Measurements from ENCODE around the gene NLRC5.

NLRC5 gene

DNA sequence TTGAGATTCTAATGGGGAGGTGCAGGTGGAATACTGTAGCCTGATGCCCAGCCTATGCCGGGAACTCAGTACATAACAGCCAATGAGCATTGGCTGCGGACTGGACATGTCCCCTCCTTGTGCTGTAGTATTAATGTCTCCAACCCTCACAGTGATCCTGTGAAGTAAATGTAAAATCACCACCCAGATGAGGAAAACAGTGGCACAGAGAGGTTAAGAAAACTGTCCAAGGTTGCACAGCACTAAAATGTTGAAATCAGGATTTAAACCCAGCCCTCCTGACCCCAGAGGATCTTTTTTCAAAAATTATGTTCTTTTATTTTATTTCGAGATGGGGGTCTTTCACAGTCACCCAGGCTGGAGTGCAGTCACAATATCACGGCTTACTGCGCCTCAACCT, 7.9 kb downstream of the NLRC5 start:
- no peak overlapping the region for H3K4me3 ChIP-seq (ENCODE audit: low read depth, low read length)
- no peak for DNase-seq (ENCODE audit: low read depth)
- TF ChIP-seq, protein P1, sequence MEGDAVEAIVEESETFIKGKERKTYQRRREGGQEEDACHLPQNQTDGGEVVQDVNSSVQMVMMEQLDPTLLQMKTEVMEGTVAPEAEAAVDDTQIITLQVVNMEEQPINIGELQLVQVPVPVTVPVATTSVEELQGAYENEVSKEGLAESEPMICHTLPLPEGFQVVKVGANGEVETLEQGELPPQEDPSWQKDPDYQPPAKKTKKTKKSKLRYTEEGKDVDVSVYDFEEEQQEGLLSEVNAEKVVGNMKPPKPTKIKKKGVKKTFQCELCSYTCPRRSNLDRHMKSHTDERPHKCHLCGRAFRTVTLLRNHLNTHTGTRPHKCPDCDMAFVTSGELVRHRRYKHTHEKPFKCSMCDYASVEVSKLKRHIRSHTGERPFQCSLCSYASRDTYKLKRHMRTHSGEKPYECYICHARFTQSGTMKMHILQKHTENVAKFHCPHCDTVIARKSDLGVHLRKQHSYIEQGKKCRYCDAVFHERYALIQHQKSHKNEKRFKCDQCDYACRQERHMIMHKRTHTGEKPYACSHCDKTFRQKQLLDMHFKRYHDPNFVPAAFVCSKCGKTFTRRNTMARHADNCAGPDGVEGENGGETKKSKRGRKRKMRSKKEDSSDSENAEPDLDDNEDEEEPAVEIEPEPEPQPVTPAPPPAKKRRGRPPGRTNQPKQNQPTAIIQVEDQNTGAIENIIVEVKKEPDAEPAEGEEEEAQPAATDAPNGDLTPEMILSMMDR (IDR thresholded peaks at IDR 0.05; ENCODE audit: control insufficient read depth, extremely low read depth, insufficient read depth) = no peak

DNA sequence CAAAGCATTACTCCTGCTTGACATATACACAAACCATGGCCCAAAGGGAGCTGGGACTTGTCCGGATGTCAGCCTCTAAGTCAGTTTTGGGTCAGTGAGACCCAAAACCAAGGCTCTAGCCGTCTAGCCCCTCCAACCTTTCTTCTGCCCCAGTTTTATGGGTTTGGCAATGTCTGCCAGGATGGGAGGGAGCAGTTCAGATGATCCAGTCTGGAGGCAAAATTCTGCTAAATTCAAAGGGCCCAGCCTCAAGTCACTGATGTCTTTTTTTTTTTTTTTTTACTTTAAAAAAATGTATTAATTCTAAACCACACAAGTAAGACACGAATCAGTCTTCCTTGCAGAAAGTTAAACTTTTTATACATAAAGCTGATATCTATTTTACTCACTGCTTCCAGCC, 8.6 kb downstream of the NLRC5 start:
- no peak for DNase-seq (ENCODE audit: low read depth)
- no peak overlapping the region for H3K4me3 ChIP-seq (ENCODE audit: low read depth, low read length)
- TF ChIP-seq, protein P1 (IDR thresholded peaks at IDR 0.05; ENCODE audit: control insufficient read depth, extremely low read depth, insufficient read depth) = no peak

DNA sequence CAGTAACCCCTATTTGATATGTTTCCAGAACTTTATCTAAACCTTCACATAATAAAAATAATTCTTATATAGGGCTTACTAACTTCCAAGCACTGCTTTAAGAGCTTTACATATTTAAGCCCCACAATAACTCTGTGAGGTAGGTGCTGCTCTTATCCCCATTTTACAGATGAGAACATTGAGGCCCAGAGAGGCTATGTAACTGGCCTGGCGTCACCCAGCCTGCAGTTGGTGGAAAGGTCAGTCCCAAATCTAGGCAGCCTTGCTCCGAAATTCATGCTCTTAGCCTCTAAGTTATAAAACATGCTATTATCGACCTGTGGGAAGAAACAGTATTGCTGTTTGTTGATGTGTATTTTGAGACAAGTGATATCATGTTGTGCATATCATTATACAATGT, 9.0 kb downstream of the NLRC5 start:
- no peak for DNase-seq (ENCODE audit: low read depth)
- TF ChIP-seq, protein P1 (IDR thresholded peaks at IDR 0.05; ENCODE audit: control insufficient read depth, extremely low read depth, insufficient read depth) = no peak
- H3K4me3 ChIP-seq (ENCODE audit: low read depth, low read length) = no peak overlapping the region

- no peak overlapping the region for H3K4me3 ChIP-seq (ENCODE audit: low read depth, low read length)
- no peak for DNase-seq (ENCODE audit: low read depth)
- TF ChIP-seq, protein P1 (IDR thresholded peaks at IDR 0.05; ENCODE audit: control insufficient read depth, extremely low read depth, insufficient read depth) = no peak
These were observed 9.5 kb downstream of the NLRC5 start for GRCh38 chr16:56998861-56999260.

- no peak overlapping the region for H3K4me3 ChIP-seq (ENCODE audit: low read depth, low read length)
- TF ChIP-seq, protein P1 (IDR thresholded peaks at IDR 0.05; ENCODE audit: control insufficient read depth, extremely low read depth, insufficient read depth) = no peak
- no peak for DNase-seq (ENCODE audit: low read depth)
These were observed 10.3 kb downstream of the NLRC5 start for GRCh38 chr16:56999409-57000270.

DNA sequence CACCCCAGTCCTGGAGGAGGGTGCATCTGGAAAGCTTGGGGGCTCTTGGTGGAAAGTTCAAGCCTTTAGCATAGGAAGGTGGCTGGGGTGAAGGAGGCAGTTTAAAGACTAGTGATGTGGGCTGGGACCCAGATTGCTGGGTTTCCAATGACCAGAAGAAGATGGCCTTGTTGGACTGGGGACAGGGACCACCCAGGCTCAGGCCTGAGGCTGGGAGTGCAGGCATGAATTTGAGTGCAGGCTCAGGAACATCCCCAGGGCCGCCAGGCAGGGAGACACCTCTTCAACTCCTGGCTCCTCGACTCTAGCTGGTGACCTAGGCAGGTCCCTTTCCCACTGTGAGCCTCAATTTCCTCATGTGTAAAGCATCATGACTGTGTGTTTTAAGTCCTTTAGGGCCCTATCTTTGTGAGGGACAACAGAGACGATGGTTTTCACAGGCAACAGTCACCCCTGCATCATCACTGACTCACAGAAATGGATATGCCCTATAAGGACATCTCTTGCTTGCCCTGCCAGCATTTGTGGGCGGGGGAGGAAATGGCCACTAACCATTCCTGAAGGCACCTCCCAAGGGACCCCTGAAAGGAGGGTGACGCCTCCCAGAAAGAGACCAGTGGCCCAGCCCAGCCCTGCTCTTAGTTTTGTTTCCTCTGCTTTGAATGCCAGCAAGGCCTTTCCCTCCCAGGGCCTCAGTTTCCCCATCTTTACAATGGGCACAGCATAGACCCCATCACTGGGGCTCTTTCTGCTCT, 11.1 kb downstream of the NLRC5 start:
- TF ChIP-seq, protein P1 (IDR thresholded peaks at IDR 0.05; ENCODE audit: control insufficient read depth, extremely low read depth, insufficient read depth) = no peak
- H3K4me3 ChIP-seq (ENCODE audit: low read depth, low read length) = no peak overlapping the region
- DNase-seq (ENCODE audit: low read depth) = no peak
